HEK293 (cell line): Measurements from ENCODE around the gene ASGR2.
A peak's percentile ranks its signal among the peaks of the same experiment; 100 is the strongest.

Experiments
- KLF16 ChIP-seq: fragments of 450-650 bp; formaldehyde crosslinking; IDR thresholded peaks from 2 replicates; pipeline ENCODE4 v1.5.1; 2017; ENCODE audit warnings: missing biosample characterization, missing genetic modification characterization
- OVOL3 ChIP-seq: fragments of 450-650 bp; formaldehyde crosslinking; IDR thresholded peaks from 2 replicates; pipeline ENCODE4 v1.5.1; 2016; ENCODE audit warnings: missing biosample characterization, missing genetic modification characterization
- PRDM1 ChIP-seq: fragments of 450-650 bp; formaldehyde crosslinking; IDR thresholded peaks from 2 replicates; pipeline ENCODE4; 2016; ENCODE audit warnings: missing biosample characterization, missing genetic modification characterization
- SALL2 ChIP-seq: fragments of 450-650 bp; formaldehyde crosslinking; IDR thresholded peaks from 2 replicates; pipeline ENCODE4 v1.5.0; 2017; ENCODE audit warnings: missing biosample characterization, mild to moderate bottlenecking, missing genetic modification characterization, borderline replicate concordance
- WT1 ChIP-seq: fragments of 450-650 bp; formaldehyde crosslinking; IDR thresholded peaks from 2 replicates; pipeline ENCODE4 v1.5.1; 2016; ENCODE audit warnings: missing biosample characterization, missing genetic modification characterization
- ZFP69B ChIP-seq: fragments of 450-650 bp; formaldehyde crosslinking; IDR thresholded peaks from 2 replicates; pipeline ENCODE4 v1.5.1; 2016; ENCODE audit warnings: missing biosample characterization, missing genetic modification characterization
- ZIC2 ChIP-seq: fragments of 450-650 bp; formaldehyde crosslinking; IDR thresholded peaks from 2 replicates; pipeline ENCODE4 v1.5.1; 2016; ENCODE audit warnings: missing biosample characterization, missing genetic modification characterization
- ZNF121 ChIP-seq: fragments of 450-650 bp; formaldehyde crosslinking; IDR thresholded peaks from 2 replicates; pipeline ENCODE4 v1.5.1; 2016; ENCODE audit warnings: missing biosample characterization, missing genetic modification characterization
- ZNF133 ChIP-seq: fragments of 450-650 bp; formaldehyde crosslinking; IDR thresholded peaks from 2 replicates; pipeline ENCODE4 v1.5.1; 2016; ENCODE audit warnings: missing biosample characterization, missing genetic modification characterization
- ZNF2 ChIP-seq: fragments of 450-650 bp; formaldehyde crosslinking; IDR thresholded peaks from 2 replicates; pipeline ENCODE4 v1.5.1; 2016; ENCODE audit warnings: missing biosample characterization, missing genetic modification characterization
- ZNF23 ChIP-seq: fragments of 450-650 bp; formaldehyde crosslinking; IDR thresholded peaks from 2 replicates; pipeline ENCODE4 v1.5.1; 2016; ENCODE audit warnings: missing biosample characterization, missing genetic modification characterization, borderline replicate concordance
- ZNF274 ChIP-seq, 2 experiments: fragments of 200-500 bp in 1 of 2; fragments of 450-650 bp in 1 of 2; sonication (Bioruptor generic) in 1 of 2; formaldehyde crosslinking in 1 of 2; IDR thresholded peaks; 2 replicates each; pipeline versions ENCODE4 v1.5.1 to v1.6.1; 2014 to 2016; ENCODE audit warnings: borderline replicate concordance in 1 of 2, inconsistent platforms in 1 of 2, low read length in 1 of 2, missing biosample characterization in 1 of 2, missing genetic modification characterization in 1 of 2
- ZNF292 ChIP-seq: fragments of 450-650 bp; formaldehyde crosslinking; IDR thresholded peaks from 2 replicates; pipeline ENCODE4 v1.5.1; 2016; ENCODE audit warnings: low read depth, missing biosample characterization, missing genetic modification characterization, borderline replicate concordance
- ZNF302 ChIP-seq: fragments of 450-650 bp; formaldehyde crosslinking; IDR thresholded peaks from 2 replicates; pipeline ENCODE4 v1.5.1; 2016; ENCODE audit warnings: missing biosample characterization, missing genetic modification characterization, low read depth
- ZNF335 ChIP-seq: fragments of 450-650 bp; formaldehyde crosslinking; conservative IDR thresholded peaks from 2 replicates; pipeline ENCODE4 v1.5.1; 2016; ENCODE audit warnings: missing biosample characterization, missing genetic modification characterization
- ZNF48 ChIP-seq: fragments of 450-650 bp; formaldehyde crosslinking; IDR thresholded peaks from 2 replicates; pipeline ENCODE4 v1.5.1; 2016; ENCODE audit warnings: missing biosample characterization, missing genetic modification characterization
- ZNF521 ChIP-seq: fragments of 450-650 bp; formaldehyde crosslinking; IDR thresholded peaks from 2 replicates; pipeline ENCODE4 v1.5.1; 2017; ENCODE audit warnings: missing biosample characterization, mild to moderate bottlenecking, missing genetic modification characterization
- ZNF571 ChIP-seq: fragments of 450-650 bp; formaldehyde crosslinking; IDR thresholded peaks from 2 replicates; pipeline ENCODE4 v1.5.0; 2017; ENCODE audit warnings: missing biosample characterization, missing genetic modification characterization
- ZNF621 ChIP-seq: fragments of 450-650 bp; formaldehyde crosslinking; IDR thresholded peaks from 2 replicates; pipeline ENCODE4 v1.5.1; 2017; ENCODE audit warnings: missing biosample characterization, missing genetic modification characterization
- ZNF626 ChIP-seq: fragments of 450-650 bp; sonication (Bioruptor Pico); formaldehyde crosslinking; IDR thresholded peaks from 2 replicates; pipeline ENCODE4 v1.5.1; 2018; ENCODE audit warnings: missing biosample characterization, missing genetic modification characterization, inconsistent platforms
- ZNF654 ChIP-seq: fragments of 450-650 bp; formaldehyde crosslinking; IDR thresholded peaks from 2 replicates; pipeline ENCODE4 v1.5.1; 2016; ENCODE audit warnings: low read depth, missing biosample characterization, missing genetic modification characterization
- ZNF660 ChIP-seq: fragments of 450-650 bp; IDR thresholded peaks from 2 replicates; pipeline ENCODE4 v1.5.1; 2018; ENCODE audit warnings: missing biosample characterization, mild to moderate bottlenecking, missing genetic modification characterization
- ZNF777 ChIP-seq: fragments of 450-650 bp; formaldehyde crosslinking; IDR thresholded peaks from 2 replicates; pipeline ENCODE4 v1.5.1; 2017; ENCODE audit warnings: missing biosample characterization, missing genetic modification characterization, borderline replicate concordance
- TF ChIP-seq, protein P1 (sequence below): fragments of 450-650 bp; formaldehyde crosslinking; IDR thresholded peaks from 2 replicates; pipeline ENCODE4 v1.5.1; 2016; ENCODE audit warnings: missing biosample characterization, missing genetic modification characterization
- TF ChIP-seq, protein P2 (sequence below): fragments of 450-650 bp; formaldehyde crosslinking; IDR thresholded peaks from 2 replicates; pipeline ENCODE4 v1.5.1; 2017; ENCODE audit warnings: missing biosample characterization, missing genetic modification characterization
- TF ChIP-seq, protein P3 (sequence below): fragments of 450-650 bp; formaldehyde crosslinking; IDR thresholded peaks from 2 replicates; pipeline ENCODE4 v1.5.1; 2016; ENCODE audit warnings: missing biosample characterization, missing genetic modification characterization
- TF ChIP-seq, protein P4 (sequence below): fragments of 450-650 bp; IDR thresholded peaks from 2 replicates; pipeline ENCODE4 v1.5.1; 2018; ENCODE audit warnings: missing biosample characterization, mild to moderate bottlenecking, missing genetic modification characterization
- TF ChIP-seq, protein P5 (sequence below): fragments of 450-650 bp; formaldehyde crosslinking; IDR thresholded peaks from 2 replicates; pipeline ENCODE4 v1.5.1; 2016; ENCODE audit warnings: missing biosample characterization, missing genetic modification characterization
- TF ChIP-seq, protein P6 (sequence below): fragments of 450-650 bp; formaldehyde crosslinking; IDR thresholded peaks from 2 replicates; pipeline ENCODE4 v1.5.1; 2016; ENCODE audit warnings: missing biosample characterization, missing genetic modification characterization, low read depth

ASGR2 gene

DNA sequence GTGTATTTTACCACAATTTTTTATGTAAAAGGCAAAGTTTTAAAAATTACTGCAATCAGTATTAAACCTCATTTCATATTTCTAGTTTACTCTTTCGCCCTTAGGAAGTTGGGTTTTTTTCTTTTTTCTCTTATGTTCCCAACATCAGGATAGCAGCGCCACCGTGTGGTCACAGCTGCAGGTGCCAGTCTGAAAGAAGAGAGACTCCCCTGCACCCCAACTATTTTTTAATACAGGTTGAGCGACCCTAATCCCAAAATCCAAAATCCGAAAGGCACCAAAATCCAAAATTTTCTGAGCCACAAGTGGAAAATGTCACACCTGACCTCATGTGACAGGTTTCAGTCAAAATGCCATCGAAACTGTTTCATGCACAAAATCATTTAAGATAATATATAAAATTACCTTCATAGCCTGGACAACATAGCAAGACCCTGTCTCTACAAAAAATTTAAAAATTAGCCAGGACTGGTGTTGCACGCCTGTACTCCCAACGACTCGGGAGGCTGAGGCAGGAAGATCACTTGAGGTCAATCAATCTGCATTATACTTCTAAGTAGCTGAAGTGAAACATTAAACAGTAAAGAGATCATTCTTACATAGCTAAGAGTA lies 21.8 kb upstream of the ASGR2 start (continued):
- TF ChIP-seq, protein P1, sequence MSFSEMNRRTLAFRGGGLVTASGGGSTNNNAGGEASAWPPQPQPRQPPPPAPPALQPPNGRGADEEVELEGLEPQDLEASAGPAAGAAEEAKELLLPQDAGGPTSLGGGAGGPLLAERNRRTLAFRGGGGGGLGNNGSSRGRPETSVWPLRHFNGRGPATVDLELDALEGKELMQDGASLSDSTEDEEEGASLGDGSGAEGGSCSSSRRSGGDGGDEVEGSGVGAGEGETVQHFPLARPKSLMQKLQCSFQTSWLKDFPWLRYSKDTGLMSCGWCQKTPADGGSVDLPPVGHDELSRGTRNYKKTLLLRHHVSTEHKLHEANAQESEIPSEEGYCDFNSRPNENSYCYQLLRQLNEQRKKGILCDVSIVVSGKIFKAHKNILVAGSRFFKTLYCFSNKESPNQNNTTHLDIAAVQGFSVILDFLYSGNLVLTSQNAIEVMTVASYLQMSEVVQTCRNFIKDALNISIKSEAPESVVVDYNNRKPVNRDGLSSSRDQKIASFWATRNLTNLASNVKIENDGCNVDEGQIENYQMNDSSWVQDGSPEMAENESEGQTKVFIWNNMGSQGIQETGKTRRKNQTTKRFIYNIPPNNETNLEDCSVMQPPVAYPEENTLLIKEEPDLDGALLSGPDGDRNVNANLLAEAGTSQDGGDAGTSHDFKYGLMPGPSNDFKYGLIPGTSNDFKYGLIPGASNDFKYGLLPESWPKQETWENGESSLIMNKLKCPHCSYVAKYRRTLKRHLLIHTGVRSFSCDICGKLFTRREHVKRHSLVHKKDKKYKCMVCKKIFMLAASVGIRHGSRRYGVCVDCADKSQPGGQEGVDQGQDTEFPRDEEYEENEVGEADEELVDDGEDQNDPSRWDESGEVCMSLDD (tag by site-specific recombination): peak; percentile 62; the same call in 1 of the 2 replicates
- TF ChIP-seq PRDM1: no peak
- TF ChIP-seq, protein P2, sequence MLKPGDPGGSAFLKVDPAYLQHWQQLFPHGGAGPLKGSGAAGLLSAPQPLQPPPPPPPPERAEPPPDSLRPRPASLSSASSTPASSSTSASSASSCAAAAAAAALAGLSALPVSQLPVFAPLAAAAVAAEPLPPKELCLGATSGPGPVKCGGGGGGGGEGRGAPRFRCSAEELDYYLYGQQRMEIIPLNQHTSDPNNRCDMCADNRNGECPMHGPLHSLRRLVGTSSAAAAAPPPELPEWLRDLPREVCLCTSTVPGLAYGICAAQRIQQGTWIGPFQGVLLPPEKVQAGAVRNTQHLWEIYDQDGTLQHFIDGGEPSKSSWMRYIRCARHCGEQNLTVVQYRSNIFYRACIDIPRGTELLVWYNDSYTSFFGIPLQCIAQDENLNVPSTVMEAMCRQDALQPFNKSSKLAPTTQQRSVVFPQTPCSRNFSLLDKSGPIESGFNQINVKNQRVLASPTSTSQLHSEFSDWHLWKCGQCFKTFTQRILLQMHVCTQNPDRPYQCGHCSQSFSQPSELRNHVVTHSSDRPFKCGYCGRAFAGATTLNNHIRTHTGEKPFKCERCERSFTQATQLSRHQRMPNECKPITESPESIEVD (tag by site-specific recombination): peak; percentile 56
- TF ChIP-seq ZNF654 (tag by site-specific recombination): peak; percentile 87
- no peak for TF ChIP-seq SALL2 (tag by site-specific recombination)
- TF ChIP-seq ZNF626: no peak
- no peak for TF ChIP-seq ZNF621
- TF ChIP-seq ZNF777: no peak
- TF ChIP-seq ZNF121 (tag by site-specific recombination): peak; percentile 95
- TF ChIP-seq ZNF335 (tag by site-specific recombination): 0 out of 2 replicates have a peak, but pooled peaks have one; percentile 20
- TF ChIP-seq, protein P3, sequence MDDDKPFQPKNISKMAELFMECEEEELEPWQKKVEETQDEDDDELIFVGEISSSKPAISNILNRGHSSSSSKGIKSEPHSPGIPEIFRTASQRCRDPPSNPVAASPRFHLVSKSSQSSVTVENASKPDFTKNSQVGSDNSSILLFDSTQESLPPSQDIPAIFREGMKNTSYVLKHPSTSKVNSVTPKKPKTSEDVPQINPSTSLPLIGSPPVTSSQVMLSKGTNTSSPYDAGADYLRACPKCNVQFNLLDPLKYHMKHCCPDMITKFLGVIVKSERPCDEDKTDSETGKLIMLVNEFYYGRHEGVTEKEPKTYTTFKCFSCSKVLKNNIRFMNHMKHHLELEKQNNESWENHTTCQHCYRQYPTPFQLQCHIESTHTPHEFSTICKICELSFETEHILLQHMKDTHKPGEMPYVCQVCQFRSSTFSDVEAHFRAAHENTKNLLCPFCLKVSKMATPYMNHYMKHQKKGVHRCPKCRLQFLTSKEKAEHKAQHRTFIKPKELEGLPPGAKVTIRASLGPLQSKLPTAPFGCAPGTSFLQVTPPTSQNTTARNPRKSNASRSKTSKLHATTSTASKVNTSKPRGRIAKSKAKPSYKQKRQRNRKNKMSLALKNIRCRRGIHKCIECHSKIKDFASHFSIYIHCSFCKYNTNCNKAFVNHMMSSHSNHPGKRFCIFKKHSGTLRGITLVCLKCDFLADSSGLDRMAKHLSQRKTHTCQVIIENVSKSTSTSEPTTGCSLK (tag by site-specific recombination): no peak
- TF ChIP-seq ZNF521 (tag by site-specific recombination): no peak
- TF ChIP-seq ZFP69B (tag by site-specific recombination): no peak
- no peak for TF ChIP-seq ZNF48 (tag by site-specific recombination)
- no peak for TF ChIP-seq WT1 (tag by site-specific recombination)
- TF ChIP-seq, protein P4, sequence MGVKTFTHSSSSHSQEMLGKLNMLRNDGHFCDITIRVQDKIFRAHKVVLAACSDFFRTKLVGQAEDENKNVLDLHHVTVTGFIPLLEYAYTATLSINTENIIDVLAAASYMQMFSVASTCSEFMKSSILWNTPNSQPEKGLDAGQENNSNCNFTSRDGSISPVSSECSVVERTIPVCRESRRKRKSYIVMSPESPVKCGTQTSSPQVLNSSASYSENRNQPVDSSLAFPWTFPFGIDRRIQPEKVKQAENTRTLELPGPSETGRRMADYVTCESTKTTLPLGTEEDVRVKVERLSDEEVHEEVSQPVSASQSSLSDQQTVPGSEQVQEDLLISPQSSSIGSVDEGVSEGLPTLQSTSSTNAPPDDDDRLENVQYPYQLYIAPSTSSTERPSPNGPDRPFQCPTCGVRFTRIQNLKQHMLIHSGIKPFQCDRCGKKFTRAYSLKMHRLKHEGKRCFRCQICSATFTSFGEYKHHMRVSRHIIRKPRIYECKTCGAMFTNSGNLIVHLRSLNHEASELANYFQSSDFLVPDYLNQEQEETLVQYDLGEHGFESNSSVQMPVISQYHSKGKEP (tag by site-specific recombination): no peak
- TF ChIP-seq ZNF660: no peak
- TF ChIP-seq ZNF302 (tag by site-specific recombination): no peak
- TF ChIP-seq ZNF292 (tag by site-specific recombination): no peak
- TF ChIP-seq KLF16 (tag by site-specific recombination): no peak
- no peak for TF ChIP-seq ZNF133
- 0 out of 2 replicates have a peak, but pooled peaks have one; percentile 28 for TF ChIP-seq ZNF2 (tag by site-specific recombination)
- no peak for TF ChIP-seq ZIC2 (tag by site-specific recombination)
- no peak for TF ChIP-seq ZNF23 (tag by site-specific recombination)
- no peak for TF ChIP-seq ZNF571
- TF ChIP-seq OVOL3 (tag by site-specific recombination): no peak
- TF ChIP-seq, protein P5, sequence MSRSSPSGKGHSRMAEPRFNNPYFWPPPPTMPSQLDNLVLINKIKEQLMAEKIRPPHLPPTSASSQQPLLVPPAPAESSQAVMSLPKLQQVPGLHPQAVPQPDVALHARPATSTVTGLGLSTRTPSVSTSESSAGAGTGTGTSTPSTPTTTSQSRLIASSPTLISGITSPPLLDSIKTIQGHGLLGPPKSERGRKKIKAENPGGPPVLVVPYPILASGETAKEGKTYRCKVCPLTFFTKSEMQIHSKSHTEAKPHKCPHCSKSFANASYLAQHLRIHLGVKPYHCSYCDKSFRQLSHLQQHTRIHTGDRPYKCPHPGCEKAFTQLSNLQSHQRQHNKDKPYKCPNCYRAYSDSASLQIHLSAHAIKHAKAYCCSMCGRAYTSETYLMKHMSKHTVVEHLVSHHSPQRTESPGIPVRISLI (tag by site-specific recombination): peak; percentile 95
- no peak for TF ChIP-seq ZNF274 (IDR thresholded peaks at IDR 0.05; ENCODE audit: low read length)
- no peak for TF ChIP-seq ZNF274 (tag by site-specific recombination; IDR thresholded peaks at IDR 0.05; ENCODE audit: borderline replicate concordance)
- TF ChIP-seq, protein P6, sequence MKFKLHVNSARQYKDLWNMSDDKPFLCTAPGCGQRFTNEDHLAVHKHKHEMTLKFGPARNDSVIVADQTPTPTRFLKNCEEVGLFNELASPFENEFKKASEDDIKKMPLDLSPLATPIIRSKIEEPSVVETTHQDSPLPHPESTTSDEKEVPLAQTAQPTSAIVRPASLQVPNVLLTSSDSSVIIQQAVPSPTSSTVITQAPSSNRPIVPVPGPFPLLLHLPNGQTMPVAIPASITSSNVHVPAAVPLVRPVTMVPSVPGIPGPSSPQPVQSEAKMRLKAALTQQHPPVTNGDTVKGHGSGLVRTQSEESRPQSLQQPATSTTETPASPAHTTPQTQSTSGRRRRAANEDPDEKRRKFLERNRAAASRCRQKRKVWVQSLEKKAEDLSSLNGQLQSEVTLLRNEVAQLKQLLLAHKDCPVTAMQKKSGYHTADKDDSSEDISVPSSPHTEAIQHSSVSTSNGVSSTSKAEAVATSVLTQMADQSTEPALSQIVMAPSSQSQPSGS (tag by site-specific recombination): no peak
